H1 (cell line): Measurements from ENCODE around the gene MYH11.

Experiments
- ATF2 ChIP-seq: IDR thresholded peaks from 2 replicates; pipeline ENCODE4 v1.6.1; 2012; ENCODE audit warnings: low read length, inconsistent platforms
- BCL11A ChIP-seq, 2 experiments: IDR thresholded peaks; one replicate each; pipeline ENCODE4 v1.6.1; 2011; ENCODE audit warnings: low read depth in 2 of 2, low read length in 2 of 2, mild to moderate bottlenecking in 2 of 2
- CTCF ChIP-seq, 3 experiments: IDR thresholded peaks; 1 replicate in 2 of 3; 2 replicates in 1 of 3; pipeline versions ENCODE4 v1.5.1 to v1.6.1; 2011; ENCODE audit warnings: low read length in 3 of 3, mild to moderate bottlenecking in 3 of 3, inconsistent platforms in 2 of 3, low read depth in 1 of 3, moderate library complexity in 1 of 3; ENCODE audit not compliant: insufficient read depth in 1 of 3; ENCODE audit errors: control extremely low read depth in 1 of 3
- E2F6 ChIP-seq: IDR thresholded peaks from 2 replicates; pipeline ENCODE4 v1.6.1; 2012; ENCODE audit warnings: inconsistent platforms
- EP300 ChIP-seq, 2 experiments: IDR thresholded peaks; 1 replicate in 1 of 2; 2 replicates in 1 of 2; pipeline ENCODE4 v1.6.1; 2011 to 2012; ENCODE audit warnings: low read depth in 2 of 2, low read length in 2 of 2, mild to moderate bottlenecking in 2 of 2, borderline replicate concordance in 1 of 2, inconsistent platforms in 1 of 2, moderate library complexity in 1 of 2
- NRF1 ChIP-seq: IDR thresholded peaks from 2 replicates; pipeline ENCODE4 v1.6.1; 2011; ENCODE audit warnings: mild to moderate bottlenecking, low read depth, low read length, improper control_type of control experiment
- POLR2A ChIP-seq, 2 experiments: IDR thresholded peaks; 1 replicate in 1 of 2; 2 replicates in 1 of 2; pipeline ENCODE4 v1.6.1; 2011; ENCODE audit warnings: low read depth in 2 of 2, low read length in 2 of 2, mild to moderate bottlenecking in 2 of 2; ENCODE audit errors: control extremely low read depth in 1 of 2
- SIN3A ChIP-seq, 2 experiments: IDR thresholded peaks in 1 of 2; conservative IDR thresholded peaks in 1 of 2; 2 replicates each; pipeline ENCODE4 v1.6.1; 2011 to 2012; ENCODE audit warnings: low read length in 2 of 2, improper control_type of control experiment in 1 of 2, low read depth in 1 of 2, mild to moderate bottlenecking in 1 of 2
- SUZ12 ChIP-seq: fragments of 200-600 bp; sonication (generic); IDR thresholded peaks from 2 replicates; pipeline ENCODE4 v1.6.1; 2012; ENCODE audit warnings: mild to moderate bottlenecking, inconsistent platforms, low read length, moderate library complexity, mixed read lengths

GRCh38 chr16:15885560-15886001, 28.8 kb upstream of the MYH11 start:
- no peak for TF ChIP-seq BCL11A (IDR thresholded peaks at IDR 0.05; ENCODE audit: low read depth in 2 of 2, low read length in 2 of 2)
- no peak for TF ChIP-seq CTCF (IDR thresholded peaks at IDR 0.05; ENCODE audit: control extremely low read depth in 1 of 3, insufficient read depth in 1 of 3, low read depth in 1 of 3, low read length in 3 of 3)
- TF ChIP-seq POLR2A (IDR thresholded peaks at IDR 0.05; ENCODE audit: control extremely low read depth in 1 of 2, low read depth in 2 of 2, low read length in 2 of 2), result no peak
- no peak for TF ChIP-seq NRF1
- no peak for TF ChIP-seq E2F6
- TF ChIP-seq SUZ12, result no peak
- TF ChIP-seq SIN3A (conservative IDR thresholded peaks at IDR 0.05 in 1 of 2, IDR thresholded peaks at IDR 0.05 in 1 of 2; ENCODE audit: low read depth in 1 of 2, low read length in 2 of 2), result no peak
- no peak for TF ChIP-seq EP300 (IDR thresholded peaks at IDR 0.05; ENCODE audit: borderline replicate concordance in 1 of 2, low read depth in 2 of 2, low read length in 2 of 2)
- TF ChIP-seq ATF2, result no peak
